Activated naive CD8-positive, alpha-beta T cell treated with anti-CD3 and anti-CD28 coated beads for 36 hours (primary cell): ENCODE data around the gene NTSR1. TPM values are rescaled to one million over a fixed set of nuclear protein-coding genes. Genes with fewer than 3 reads are reported as not detected.

ENCODE experiments used
- DNase-seq: peaks from one replicate; pipeline ENCODE4 v3.0.0; 2021
- H3K27ac Mint-ChIP-seq: one replicate; pipeline ENCODE4 v1.8.0; 2022; ENCODE audit warnings: mild to moderate bottlenecking, moderate library complexity, mixed read lengths
- H3K27me3 Mint-ChIP-seq: one replicate; pipeline ENCODE4 v1.8.0; 2022; ENCODE audit warnings: mild to moderate bottlenecking, mixed read lengths
- H3K36me3 Mint-ChIP-seq: one replicate; pipeline ENCODE4 v1.8.0; 2021; ENCODE audit warnings: mild to moderate bottlenecking, mixed read lengths
- H3K4me1 Mint-ChIP-seq: one replicate; pipeline ENCODE4 v1.8.0; 2021; ENCODE audit warnings: mixed read lengths
- H3K4me3 Mint-ChIP-seq: one replicate; pipeline ENCODE4 v1.8.0; 2022; ENCODE audit warnings: mild to moderate bottlenecking, moderate library complexity, mixed read lengths
- H3K9me3 Mint-ChIP-seq: one replicate; pipeline ENCODE4 v1.8.0; 2022; ENCODE audit warnings: mixed read lengths
- total RNA-seq, 2 experiments: library from RNA; stranded (reverse); gene quantifications; one replicate each; pipeline ENCODE4 v1.2.3, GENCODE V29; 2021

The NTSR1 gene
- total RNA-seq, 2 experiments from 2014 or later, result not detected

DNA sequence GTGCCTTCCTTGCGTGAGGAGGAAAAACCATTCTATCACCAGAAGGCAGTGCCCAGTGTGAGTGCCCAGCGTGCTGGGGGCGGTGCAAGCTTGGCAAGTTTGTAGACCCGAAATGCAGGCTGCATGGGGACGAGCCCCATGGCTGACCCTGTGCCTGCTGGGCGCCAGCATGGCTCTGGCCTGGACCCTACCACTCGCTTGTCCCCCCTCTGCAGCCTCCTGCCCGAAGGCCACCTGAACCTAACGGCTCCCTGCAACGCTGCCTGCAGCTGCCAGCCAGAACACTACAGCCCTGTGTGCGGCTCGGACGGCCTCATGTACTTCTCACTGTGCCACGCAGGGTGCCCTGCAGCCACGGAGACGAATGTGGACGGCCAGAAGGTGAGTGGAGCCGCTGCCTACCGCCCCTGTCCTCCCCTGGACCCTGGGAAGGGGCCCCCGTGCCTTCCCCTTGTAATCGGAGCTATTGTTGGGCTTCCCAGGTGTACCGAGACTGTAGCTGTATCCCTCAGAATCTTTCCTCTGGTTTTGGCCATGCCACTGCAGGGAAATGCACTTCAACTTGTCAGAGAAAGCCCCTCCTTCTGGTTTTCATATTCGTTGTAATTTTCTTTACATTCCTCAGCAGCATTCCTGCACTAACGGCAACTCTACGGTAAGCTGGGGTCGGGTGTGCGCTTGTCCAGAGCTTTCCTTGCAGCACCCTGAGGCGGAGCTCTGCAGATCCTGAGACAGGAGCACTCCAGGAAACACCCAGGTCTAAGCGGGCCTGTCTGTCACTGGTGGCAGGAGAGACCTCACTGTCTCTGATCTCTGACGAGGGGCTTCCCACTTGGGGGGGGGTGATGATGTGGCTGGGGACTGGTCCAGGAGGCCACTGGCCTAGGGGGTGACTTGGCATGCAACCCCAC is 40.9 kb upstream of the NTSR1 start:
- Mint-ChIP-seq H3K27me3 (no peaks in the 10 kb centered on the region), H3K27ac (no peak overlapping the region), H3K4me1 (peaks cover 7% of the 10 kb centered on the region), H3K36me3 (peaks cover 14% of the 10 kb centered on the region), H3K4me3 (no peak overlapping the region), H3K9me3 (no peaks in the 10 kb centered on the region)
- DNase-seq, result no peak

GRCh38 chr20:62668441-62669027 is 40.1 kb upstream of the NTSR1 start:
- no peak overlapping the region for H3K4me3 Mint-ChIP-seq
- peaks cover 14% of the 10 kb centered on the region for H3K36me3 Mint-ChIP-seq
- peaks cover 7% of the 10 kb centered on the region for H3K4me1 Mint-ChIP-seq
- H3K27me3 Mint-ChIP-seq, result no peaks in the 10 kb centered on the region
- H3K9me3 Mint-ChIP-seq, result no peaks in the 10 kb centered on the region
- no peak for DNase-seq
- no peak overlapping the region for H3K27ac Mint-ChIP-seq

DNA sequence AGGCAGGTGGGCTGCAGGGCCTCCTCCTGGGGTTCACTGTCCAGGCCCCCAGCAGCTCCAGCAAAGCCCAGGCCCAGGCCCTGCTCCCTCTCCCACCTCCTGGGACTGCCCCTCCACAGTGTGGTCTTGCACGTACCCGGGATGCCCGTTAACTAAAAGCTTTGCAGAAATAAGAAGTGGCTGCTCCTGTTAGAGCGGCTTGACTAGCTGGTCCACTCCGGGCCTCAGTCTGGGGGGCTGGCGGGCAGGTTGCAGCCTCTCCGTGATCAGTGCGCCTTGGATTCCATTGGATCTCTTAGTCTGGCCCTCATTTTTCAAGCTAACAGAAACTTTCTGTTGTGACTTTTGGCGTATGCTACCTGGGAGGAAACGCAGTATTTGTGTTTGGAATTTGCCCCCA is 39.4 kb upstream of the NTSR1 start:
- Mint-ChIP-seq H3K27me3 (no peaks in the 10 kb centered on the region), H3K27ac (no peak overlapping the region), H3K36me3 (peaks cover 14% of the 10 kb centered on the region), H3K4me1 (peaks cover 7% of the 10 kb centered on the region), H3K4me3 (no peak overlapping the region), H3K9me3 (no peaks in the 10 kb centered on the region)
- DNase-seq, result no peak

GRCh38 chr20:62670156-62670555 is 38.5 kb upstream of the NTSR1 start:
- DNase-seq, result no peak
- Mint-ChIP-seq H3K27ac (no peak overlapping the region), H3K4me1 (peaks cover 7% of the 10 kb centered on the region), H3K36me3 (peaks cover 14% of the 10 kb centered on the region), H3K27me3 (no peaks in the 10 kb centered on the region), H3K4me3 (no peak overlapping the region), H3K9me3 (no peaks in the 10 kb centered on the region)

DNA sequence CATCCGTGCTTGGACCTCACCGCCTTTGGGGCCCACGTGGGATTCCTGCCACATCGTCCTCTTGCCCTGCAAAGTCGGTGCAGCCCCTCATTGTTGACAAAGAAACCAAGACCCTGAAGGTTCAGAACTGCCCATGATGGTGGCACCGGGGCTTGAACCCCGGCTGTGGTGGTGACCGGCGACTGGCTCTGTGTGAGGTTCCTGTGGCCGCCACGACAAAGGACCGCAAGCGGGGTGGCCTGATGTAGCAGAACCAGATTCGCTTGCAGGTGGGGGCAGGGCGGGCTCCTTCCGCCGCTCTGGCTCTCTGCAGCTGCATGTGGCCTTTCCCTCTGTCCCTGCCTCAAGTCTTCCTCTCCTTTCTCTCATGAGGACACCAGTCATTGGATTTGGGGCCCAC is 37.6 kb upstream of the NTSR1 start:
- H3K4me1 Mint-ChIP-seq, result peaks cover 7% of the 10 kb centered on the region
- no peaks in the 10 kb centered on the region for H3K27me3 Mint-ChIP-seq
- no peak overlapping the region for H3K27ac Mint-ChIP-seq
- H3K9me3 Mint-ChIP-seq, result no peaks in the 10 kb centered on the region
- DNase-seq, result no peak
- H3K36me3 Mint-ChIP-seq, result peaks cover 14% of the 10 kb centered on the region
- H3K4me3 Mint-ChIP-seq, result no peak overlapping the region

DNA sequence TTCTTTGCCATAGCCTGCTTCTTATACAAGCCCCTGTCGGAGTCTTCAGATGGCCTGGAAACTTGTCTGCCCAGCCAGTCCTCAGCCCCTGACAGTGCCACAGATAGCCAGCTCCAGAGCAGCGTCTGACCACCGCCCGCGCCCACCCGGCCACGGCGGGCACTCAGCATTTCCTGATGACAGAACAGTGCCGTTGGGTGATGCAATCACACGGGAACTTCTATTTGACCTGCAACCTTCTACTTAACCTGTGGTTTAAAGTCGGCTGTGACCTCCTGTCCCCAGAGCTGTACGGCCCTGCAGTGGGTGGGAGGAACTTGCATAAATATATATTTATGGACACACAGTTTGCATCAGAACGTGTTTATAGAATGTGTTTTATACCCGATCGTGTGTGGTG is 36.9 kb upstream of the NTSR1 start:
- Mint-ChIP-seq H3K9me3 (no peaks in the 10 kb centered on the region), H3K27me3 (no peaks in the 10 kb centered on the region), H3K4me3 (no peak overlapping the region), H3K36me3 (peaks cover 13% of the 10 kb centered on the region), H3K27ac (no peak overlapping the region), H3K4me1 (peaks cover 7% of the 10 kb centered on the region)
- DNase-seq, result no peak

- H3K36me3 Mint-ChIP-seq, result peaks cover 5% of the 10 kb centered on the region
- DNase-seq, result no peak
- no peak overlapping the region for H3K4me3 Mint-ChIP-seq
- H3K27me3 Mint-ChIP-seq, result peaks cover 6% of the 10 kb centered on the region
- no peak overlapping the region for H3K27ac Mint-ChIP-seq
- no peaks in the 10 kb centered on the region for H3K9me3 Mint-ChIP-seq
- peaks cover 10% of the 10 kb centered on the region for H3K4me1 Mint-ChIP-seq
These were observed 34.3 kb upstream of the NTSR1 start for GRCh38 chr20:62674370-62674769.

DNA sequence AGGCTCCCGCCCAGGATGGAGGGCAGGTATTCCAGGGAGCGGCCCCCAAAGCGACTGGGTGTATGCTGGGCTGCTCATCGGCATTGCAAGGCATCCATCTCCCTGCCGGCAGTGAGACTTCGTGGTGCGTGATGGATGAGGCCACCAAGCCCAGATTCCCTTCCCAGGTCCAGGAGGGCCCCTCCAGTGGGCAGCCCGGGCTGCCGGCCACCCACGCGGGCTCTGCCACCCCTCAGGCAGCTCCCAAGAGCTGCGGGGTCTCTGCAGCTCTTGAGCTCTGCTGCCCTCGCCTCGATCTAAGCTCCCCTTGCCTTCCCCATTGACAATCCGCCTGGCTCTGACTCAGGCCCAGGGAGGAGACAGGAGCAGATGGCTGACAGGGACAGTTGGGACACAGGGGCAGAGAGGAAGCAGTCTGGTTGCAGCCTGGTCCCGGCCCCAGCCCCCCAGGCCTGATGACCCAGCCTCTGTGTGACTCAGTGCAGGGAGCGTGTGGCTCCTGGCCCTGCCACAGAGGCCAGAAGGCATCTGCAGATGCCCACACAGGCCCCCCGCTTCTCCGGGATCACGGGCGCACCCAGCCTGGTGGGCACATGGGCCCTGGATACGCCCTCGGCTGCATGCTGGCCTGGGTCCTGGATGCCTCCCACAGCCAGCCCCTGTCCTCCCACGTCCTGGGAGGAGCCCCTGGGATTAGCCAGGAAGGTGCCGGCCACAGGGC is 33.3 kb upstream of the NTSR1 start:
- Mint-ChIP-seq H3K4me3 (no peak overlapping the region), H3K27me3 (peaks cover 6% of the 10 kb centered on the region), H3K9me3 (peaks cover 1% of the 10 kb centered on the region), H3K4me1 (peaks cover 3% of the 10 kb centered on the region), H3K27ac (no peak overlapping the region), H3K36me3 (peaks cover 5% of the 10 kb centered on the region)
- DNase-seq, result no peak

GRCh38 chr20:62675877-62676260 is 32.8 kb upstream of the NTSR1 start:
- H3K4me1 Mint-ChIP-seq, result peaks cover 3% of the 10 kb centered on the region
- H3K4me3 Mint-ChIP-seq, result no peak overlapping the region
- no peak overlapping the region for H3K27ac Mint-ChIP-seq
- H3K36me3 Mint-ChIP-seq, result peaks cover 2% of the 10 kb centered on the region
- DNase-seq, result no peak
- H3K9me3 Mint-ChIP-seq, result peaks cover 1% of the 10 kb centered on the region
- H3K27me3 Mint-ChIP-seq, result peaks cover 6% of the 10 kb centered on the region

- Mint-ChIP-seq H3K27ac (no peak overlapping the region), H3K36me3 (no peaks in the 10 kb centered on the region), H3K9me3 (peaks cover 1% of the 10 kb centered on the region), H3K4me1 (peaks cover 3% of the 10 kb centered on the region), H3K27me3 (peaks cover 6% of the 10 kb centered on the region), H3K4me3 (no peak overlapping the region)
- DNase-seq, result no peak
These were observed 31.7 kb upstream of the NTSR1 start for GRCh38 chr20:62676976-62677375.

DNA sequence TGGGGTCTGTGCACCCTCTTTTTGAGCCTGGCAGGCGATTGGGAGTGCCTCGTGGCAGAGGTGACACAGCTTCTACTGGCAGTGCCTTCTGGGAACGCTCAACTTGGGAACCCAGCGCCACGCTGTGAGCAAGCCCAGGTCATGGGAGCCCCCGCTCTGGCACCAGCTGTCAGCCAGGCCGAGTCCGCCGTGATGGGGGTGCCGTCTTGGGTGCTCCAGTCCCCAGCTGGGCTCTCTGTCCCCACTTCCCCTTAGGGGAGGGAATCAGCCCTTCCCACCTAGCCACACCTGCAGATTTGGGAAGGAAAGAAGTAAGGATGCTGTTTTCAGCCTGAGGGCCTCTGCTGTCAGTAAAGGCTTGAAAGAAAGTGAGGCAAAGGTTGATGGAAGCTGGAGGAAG is 31.0 kb upstream of the NTSR1 start:
- no peaks in the 10 kb centered on the region for H3K36me3 Mint-ChIP-seq
- peaks cover 1% of the 10 kb centered on the region for H3K9me3 Mint-ChIP-seq
- DNase-seq, result no peak
- H3K4me3 Mint-ChIP-seq, result no peak overlapping the region
- H3K27ac Mint-ChIP-seq, result no peak overlapping the region
- H3K4me1 Mint-ChIP-seq, result peaks cover 3% of the 10 kb centered on the region
- peaks cover 6% of the 10 kb centered on the region for H3K27me3 Mint-ChIP-seq

GRCh38 chr20:62678553-62678952 is 30.1 kb upstream of the NTSR1 start:
- Mint-ChIP-seq H3K4me1 (peaks cover 3% of the 10 kb centered on the region), H3K9me3 (peaks cover 1% of the 10 kb centered on the region), H3K27ac (no peak overlapping the region), H3K4me3 (no peak overlapping the region), H3K27me3 (peaks cover 6% of the 10 kb centered on the region), H3K36me3 (no peaks in the 10 kb centered on the region)
- no peak for DNase-seq

GRCh38 chr20:62679978-62680589 is 28.6 kb upstream of the NTSR1 start:
- H3K9me3 Mint-ChIP-seq, result peaks cover 1% of the 10 kb centered on the region
- no peak for DNase-seq
- H3K4me1 Mint-ChIP-seq, result peaks cover 3% of the 10 kb centered on the region
- no peak overlapping the region for H3K27ac Mint-ChIP-seq
- no peak overlapping the region for H3K4me3 Mint-ChIP-seq
- H3K27me3 Mint-ChIP-seq, result peaks cover 6% of the 10 kb centered on the region
- no peaks in the 10 kb centered on the region for H3K36me3 Mint-ChIP-seq

DNA sequence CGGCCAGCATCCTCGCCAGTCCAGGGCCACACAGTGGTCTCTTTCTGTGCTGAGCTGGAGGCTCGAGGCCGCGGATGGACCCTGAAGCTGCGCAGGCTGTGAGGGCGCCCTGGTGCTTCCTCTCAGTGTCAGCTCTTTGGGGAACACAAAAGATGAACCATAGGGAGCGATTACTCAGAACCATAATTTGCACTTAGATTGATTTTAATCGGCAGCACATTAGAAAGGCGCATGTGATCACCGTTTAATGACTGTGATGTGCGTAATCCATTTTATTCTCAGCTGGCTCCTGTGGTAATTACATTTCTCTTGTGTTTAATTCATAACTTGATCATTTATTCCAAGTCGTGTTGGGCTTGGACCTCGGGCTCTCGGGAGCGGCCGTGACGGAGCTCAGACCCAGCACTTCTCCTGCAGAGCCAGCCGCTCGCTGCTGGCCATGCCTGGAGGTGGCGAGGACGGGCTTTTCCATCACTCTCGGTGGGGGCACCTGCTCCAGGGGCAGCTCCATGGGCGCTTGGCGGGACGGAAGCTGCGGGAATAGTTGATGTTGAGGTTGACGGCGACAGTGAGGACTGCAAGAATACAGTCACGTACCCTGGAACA is 25.6 kb upstream of the NTSR1 start:
- no peak for DNase-seq
- peaks cover 1% of the 10 kb centered on the region for H3K9me3 Mint-ChIP-seq
- no peak overlapping the region for H3K27ac Mint-ChIP-seq
- H3K36me3 Mint-ChIP-seq, result no peaks in the 10 kb centered on the region
- H3K4me3 Mint-ChIP-seq, result no peak overlapping the region
- H3K27me3 Mint-ChIP-seq, result peaks cover 6% of the 10 kb centered on the region
- peaks cover 10% of the 10 kb centered on the region for H3K4me1 Mint-ChIP-seq
